AG09319 (cell line): ENCODE results near the gene SHISA4.

Experiments used
- DNase-seq: peaks from one replicate; pipeline ENCODE4 v3.0.0-alpha.2; 2010; ENCODE audit warnings: low read depth; ENCODE audit errors: extremely low read depth
- TF ChIP-seq, protein P1 (sequence below): IDR thresholded peaks from 2 replicates; pipeline ENCODE4 v1.5.1; 2011; ENCODE audit warnings: low read depth, mild to moderate bottlenecking, inconsistent platforms, low read length, moderate library complexity

SHISA4 gene

DNA sequence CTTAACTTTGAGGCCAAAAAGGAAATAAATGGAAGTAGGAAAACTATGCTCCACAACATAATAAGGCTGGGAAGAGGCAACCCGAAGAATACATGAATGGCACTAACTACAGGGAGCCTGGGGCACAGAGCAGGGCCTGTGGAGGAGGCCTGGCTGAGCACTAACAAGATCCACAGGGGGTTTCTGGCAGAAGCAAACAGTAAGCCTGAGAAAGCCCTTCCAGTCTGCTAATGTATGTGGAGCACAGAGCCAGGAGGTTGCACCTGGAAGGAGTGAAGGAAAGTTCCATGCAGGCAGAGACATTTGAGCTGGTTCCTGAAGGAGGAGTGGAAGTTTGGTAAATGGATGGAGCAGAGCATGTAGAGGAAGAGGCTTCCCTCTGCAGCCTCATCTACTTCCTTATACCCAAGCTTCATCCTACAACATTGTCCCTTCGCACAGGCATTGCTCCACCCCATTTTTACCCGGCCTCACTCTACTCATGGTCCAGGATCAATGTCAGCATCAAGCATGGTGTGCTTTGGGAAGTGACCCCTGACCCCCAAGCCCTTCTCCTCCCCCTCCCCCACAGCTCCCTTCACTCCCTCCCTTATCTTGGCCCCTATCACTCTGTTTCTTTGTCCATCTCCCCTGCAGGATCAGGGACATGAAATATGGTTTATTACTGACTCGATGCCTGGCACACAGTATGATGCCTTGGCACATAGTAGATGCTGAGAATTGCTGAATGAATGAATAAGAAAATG is 23.3 kb downstream of the SHISA4 start:
- TF ChIP-seq, protein P1, sequence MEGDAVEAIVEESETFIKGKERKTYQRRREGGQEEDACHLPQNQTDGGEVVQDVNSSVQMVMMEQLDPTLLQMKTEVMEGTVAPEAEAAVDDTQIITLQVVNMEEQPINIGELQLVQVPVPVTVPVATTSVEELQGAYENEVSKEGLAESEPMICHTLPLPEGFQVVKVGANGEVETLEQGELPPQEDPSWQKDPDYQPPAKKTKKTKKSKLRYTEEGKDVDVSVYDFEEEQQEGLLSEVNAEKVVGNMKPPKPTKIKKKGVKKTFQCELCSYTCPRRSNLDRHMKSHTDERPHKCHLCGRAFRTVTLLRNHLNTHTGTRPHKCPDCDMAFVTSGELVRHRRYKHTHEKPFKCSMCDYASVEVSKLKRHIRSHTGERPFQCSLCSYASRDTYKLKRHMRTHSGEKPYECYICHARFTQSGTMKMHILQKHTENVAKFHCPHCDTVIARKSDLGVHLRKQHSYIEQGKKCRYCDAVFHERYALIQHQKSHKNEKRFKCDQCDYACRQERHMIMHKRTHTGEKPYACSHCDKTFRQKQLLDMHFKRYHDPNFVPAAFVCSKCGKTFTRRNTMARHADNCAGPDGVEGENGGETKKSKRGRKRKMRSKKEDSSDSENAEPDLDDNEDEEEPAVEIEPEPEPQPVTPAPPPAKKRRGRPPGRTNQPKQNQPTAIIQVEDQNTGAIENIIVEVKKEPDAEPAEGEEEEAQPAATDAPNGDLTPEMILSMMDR = no peak
- DNase-seq = no peak

DNA sequence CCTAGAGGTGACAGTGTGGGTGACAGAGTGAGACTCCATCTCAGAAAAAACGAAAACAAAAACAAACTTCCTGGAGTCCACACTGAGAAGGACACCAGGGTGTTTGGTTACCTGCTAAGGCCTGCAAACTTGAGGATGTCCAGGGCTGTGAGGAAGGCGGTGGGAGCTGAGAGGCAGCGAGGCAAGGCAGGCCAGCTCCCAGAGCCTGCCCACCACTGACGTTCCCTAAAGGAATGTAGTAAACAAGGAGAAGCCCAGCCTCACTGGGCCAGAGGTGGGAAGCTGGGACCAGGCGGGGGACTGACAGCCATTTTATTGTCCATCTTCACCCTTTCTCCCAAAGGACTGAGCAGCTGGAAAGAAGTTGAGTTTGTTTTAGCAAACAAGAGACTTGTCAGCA is 24.1 kb downstream of the SHISA4 start:
- TF ChIP-seq, protein P1 = no peak
- DNase-seq = no peak

GRCh38 chr1:201914456-201915235 is 25.9 kb downstream of the SHISA4 start:
- TF ChIP-seq, protein P1 = no peak
- no peak for DNase-seq

DNA sequence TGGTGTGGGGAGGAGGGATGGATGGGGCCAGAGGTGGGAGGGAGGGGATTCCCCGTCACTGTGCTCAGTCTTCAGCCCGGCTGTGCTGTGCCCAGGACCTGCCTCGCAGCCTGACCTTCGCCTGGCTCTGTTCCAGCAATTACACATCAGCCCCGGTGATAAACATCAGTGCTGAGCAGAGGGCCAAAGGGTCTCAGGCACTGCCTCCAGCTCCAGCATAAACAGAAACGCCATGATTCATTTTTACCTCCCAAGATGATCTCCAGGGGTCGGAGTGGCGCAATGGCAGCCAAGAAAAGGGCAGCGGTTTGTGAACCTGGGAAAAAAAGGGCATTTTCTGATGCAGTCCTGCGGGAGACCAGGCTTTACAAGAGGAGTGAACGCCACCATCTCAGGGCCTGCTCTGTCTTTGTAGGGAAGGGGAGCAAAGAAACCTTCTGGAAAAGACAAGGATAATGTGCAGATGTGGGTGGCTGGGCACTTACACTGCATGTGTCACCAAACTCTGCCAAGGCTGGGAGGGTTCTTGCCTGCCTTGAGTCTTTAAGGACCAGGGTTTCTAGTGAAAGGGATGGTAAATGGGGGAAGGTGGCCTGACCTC is 28.1 kb downstream of the SHISA4 start:
- TF ChIP-seq, protein P1 = no peak
- DNase-seq = peak; percentile 67

DNA sequence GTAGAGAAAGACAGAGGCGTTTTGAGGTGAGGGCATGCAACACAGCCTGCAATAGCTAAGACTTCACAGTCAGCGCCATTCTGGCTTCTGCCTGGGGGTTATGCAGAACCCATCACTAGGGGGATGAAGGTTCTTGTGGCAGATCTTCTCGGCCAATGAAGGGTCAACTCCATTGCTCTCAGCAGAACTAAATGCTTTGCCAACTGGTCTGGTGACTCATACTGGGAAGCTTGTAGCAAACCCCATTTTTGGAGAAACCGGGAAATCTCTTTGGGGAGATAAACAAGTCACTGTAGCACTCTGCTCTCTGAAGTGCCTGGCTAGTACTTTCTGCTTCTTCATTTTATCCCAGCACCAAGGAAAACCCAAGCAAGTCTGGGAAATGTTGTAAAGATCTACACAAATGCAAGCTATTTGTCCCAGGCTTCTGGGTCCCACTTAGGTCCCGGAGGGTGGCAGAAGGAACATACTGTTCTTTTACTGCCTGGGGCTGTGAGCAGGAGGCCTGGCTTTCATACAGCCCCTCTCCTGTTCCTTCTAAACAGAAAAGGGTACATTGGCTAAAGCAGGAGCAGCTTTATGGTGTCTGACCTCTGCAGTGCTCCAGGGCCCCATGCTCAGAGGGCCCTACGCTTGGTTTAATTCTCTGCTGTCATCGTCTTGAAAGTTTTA is 28.8 kb downstream of the SHISA4 start:
- TF ChIP-seq, protein P1 = no peak; the same call in 1 of the 2 replicates

GRCh38 chr1:201918343-201918742 is 29.6 kb downstream of the SHISA4 start:
- DNase-seq = no peak
- TF ChIP-seq, protein P1 = no peak

More for the DNA sequence above, 28.8 kb downstream of the SHISA4 start:
- peak; percentile 68 for DNase-seq
